HepG2 (cell line): ENCODE results near the gene SLAIN2. TPM values are rescaled to one million over a fixed set of nuclear protein-coding genes. Genes with fewer than 3 reads are reported as not detected.

Experiments used
- ARNT2 ChIP-seq: sonication (generic); formaldehyde crosslinking; IDR thresholded peaks from 2 replicates; pipeline ENCODE4 v1.8.0; 2022; ENCODE audit warnings: mild to moderate bottlenecking, low read depth, missing genetic modification reagents, moderate library complexity
- IRF2 ChIP-seq: IDR thresholded peaks from 2 replicates; pipeline ENCODE4 v1.6.1; 2018; ENCODE audit warnings: missing genetic modification reagents, missing compliant biosample characterization
- RAD21 ChIP-seq: fragments of 450-650 bp; formaldehyde crosslinking; IDR thresholded peaks from 2 replicates; pipeline ENCODE4 v1.5.0; 2020; ENCODE audit warnings: mild to moderate bottlenecking
- SOX13 ChIP-seq, 3 experiments: fragments of 450-650 bp in 1 of 3; sonication (generic) in 1 of 3; formaldehyde crosslinking in 1 of 3; IDR thresholded peaks in 2 of 3; conservative IDR thresholded peaks in 1 of 3; 2 replicates each; pipeline versions ENCODE4 v1.5.0 to v1.6.1; 2016 to 2020; ENCODE audit warnings: antibody characterized with exemption in 1 of 3, mild to moderate bottlenecking in 1 of 3, missing compliant biosample characterization in 1 of 3, missing genetic modification reagents in 1 of 3, moderate library complexity in 1 of 3
- SRSF4 ChIP-seq: fragments of 200-400 bp; formaldehyde crosslinking; IDR thresholded peaks from one replicate; pipeline ENCODE4 v1.6.1; 2018; ENCODE audit warnings: mild to moderate bottlenecking, low read depth, low read length, moderate library complexity; ENCODE audit not compliant: poor library complexity, severe bottlenecking
- TEAD3 ChIP-seq: optimal IDR thresholded peaks from 2 replicates; pipeline ENCODE3; 2016; ENCODE audit warnings: borderline replicate concordance
- XRCC5 ChIP-seq: fragments of 200-400 bp; formaldehyde crosslinking; optimal IDR thresholded peaks from 2 replicates; pipeline ENCODE3; 2017; ENCODE audit warnings: mild to moderate bottlenecking, low read length
- polyA plus RNA-seq, 8 experiments: library from polyadenylated mRNA; depleted of rRNA in 3 of 8; stranded (reverse) in 7 of 8; unstranded in 1 of 8; fragments of >200 nt; fragmentation: Illumina TruSeq in 4 of 8; extraction: Trizol in 4 of 8; gene quantifications; 2 replicates each; pipeline versions ENCODE4 v1.2.1 to v1.2.3, GENCODE V29; 2011 to 2016; ENCODE audit warnings: low read depth in 4 of 8, missing spikeins in 1 of 8, mixed read lengths in 1 of 8; ENCODE audit not compliant: insufficient read depth in 1 of 8
- total RNA-seq, 5 experiments: library from RNA; depleted of rRNA; stranded (reverse); fragments of >200 nt; fragmentation: Illumina TruSeq; extraction: Trizol; gene quantifications; 2 replicates each; pipeline ENCODE4 v1.2.3, GENCODE V29; 2016; ENCODE audit warnings: low read depth in 1 of 5
- TF ChIP-seq, protein P1 (sequence below): sonication (generic); formaldehyde crosslinking; IDR thresholded peaks from 2 replicates; pipeline ENCODE4 v1.9.0; 2021; ENCODE audit warnings: mild to moderate bottlenecking, missing genetic modification reagents
- TF ChIP-seq, protein P2 (sequence below): IDR thresholded peaks from 2 replicates; pipeline ENCODE4 v1.4.0; 2020; ENCODE audit warnings: mild to moderate bottlenecking, missing genetic modification reagents
- TF ChIP-seq, protein P3 (sequence below): sonication (generic); formaldehyde crosslinking; IDR thresholded peaks from 2 replicates; pipeline ENCODE4 v1.5.0; 2020; ENCODE audit warnings: mild to moderate bottlenecking, missing genetic modification reagents, moderate library complexity
- TF ChIP-seq, protein P4 (sequence below): sonication (generic); formaldehyde crosslinking; conservative IDR thresholded peaks from 2 replicates; pipeline ENCODE4 v1.8.0; 2022; ENCODE audit warnings: missing genetic modification reagents

Gene SLAIN2
- total and polyA plus RNA-seq, 2 of the 13 experiments (the other 11 are each of a cell fraction or from before 2014, with no cell fraction given): 20.7 to 22.5 TPM

DNA sequence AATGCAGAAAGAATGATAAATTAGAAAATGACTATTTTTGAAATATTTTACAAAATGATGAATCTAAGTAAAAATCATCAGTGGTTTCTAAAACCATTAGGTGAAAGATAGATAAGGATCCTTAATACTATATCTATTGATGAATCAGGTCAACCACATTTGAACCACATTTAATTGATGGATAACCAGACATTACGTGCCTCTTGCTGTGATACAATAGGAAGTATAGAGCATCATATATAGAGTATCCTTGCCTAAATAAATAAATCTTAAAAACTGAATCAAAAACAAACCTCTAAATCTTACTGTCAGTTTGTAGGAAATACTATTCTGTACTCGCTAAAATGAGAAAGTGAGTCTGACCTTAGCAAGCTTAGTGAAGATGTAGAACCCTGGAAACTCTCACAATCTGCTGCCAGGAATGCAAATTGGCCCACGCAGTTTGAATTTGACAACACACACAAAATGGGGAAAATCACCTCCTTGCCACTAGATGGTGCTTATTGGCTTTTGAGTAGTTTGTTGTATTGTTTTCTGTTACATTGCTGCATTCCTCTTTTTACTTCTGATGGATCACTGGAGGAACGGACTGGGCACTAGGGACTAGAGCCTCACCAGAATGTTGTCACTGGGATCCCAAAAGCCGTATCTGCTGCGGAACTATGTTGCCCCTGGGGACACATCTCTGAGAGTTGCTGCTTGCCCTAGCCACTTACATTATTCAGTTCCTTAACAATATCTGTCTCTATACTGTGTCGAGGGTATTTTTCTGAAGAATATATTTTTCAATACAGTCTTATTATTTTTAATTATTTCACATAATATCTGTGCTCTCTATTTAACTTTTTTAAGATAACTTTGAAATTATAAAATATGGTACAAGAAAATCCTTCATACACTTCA lies 25.4 kb upstream of the SLAIN2 start (continued):
- TF ChIP-seq SOX13 (IDR thresholded peaks at IDR 0.05) (no peak), SOX13 (CRISPR knock-in tag; conservative IDR thresholded peaks at IDR 0.05 in 1 of 2, IDR thresholded peaks at IDR 0.05 in 1 of 2) (0 out of 4 replicates have a peak, but pooled peaks of 1 of the 2 experiments have one; percentile 12), ARNT2 (CRISPR knock-in tag) (no peak), IRF2 (CRISPR knock-in tag) (peak; percentile 39; the same call in 1 of the 2 replicates), SRSF4 (no peak), XRCC5 (peak; percentile 20), RAD21 (CRISPR knock-in tag) (peak; percentile 60), TEAD3 (CRISPR knock-in tag) (peak; percentile 34)
- TF ChIP-seq, protein P1, sequence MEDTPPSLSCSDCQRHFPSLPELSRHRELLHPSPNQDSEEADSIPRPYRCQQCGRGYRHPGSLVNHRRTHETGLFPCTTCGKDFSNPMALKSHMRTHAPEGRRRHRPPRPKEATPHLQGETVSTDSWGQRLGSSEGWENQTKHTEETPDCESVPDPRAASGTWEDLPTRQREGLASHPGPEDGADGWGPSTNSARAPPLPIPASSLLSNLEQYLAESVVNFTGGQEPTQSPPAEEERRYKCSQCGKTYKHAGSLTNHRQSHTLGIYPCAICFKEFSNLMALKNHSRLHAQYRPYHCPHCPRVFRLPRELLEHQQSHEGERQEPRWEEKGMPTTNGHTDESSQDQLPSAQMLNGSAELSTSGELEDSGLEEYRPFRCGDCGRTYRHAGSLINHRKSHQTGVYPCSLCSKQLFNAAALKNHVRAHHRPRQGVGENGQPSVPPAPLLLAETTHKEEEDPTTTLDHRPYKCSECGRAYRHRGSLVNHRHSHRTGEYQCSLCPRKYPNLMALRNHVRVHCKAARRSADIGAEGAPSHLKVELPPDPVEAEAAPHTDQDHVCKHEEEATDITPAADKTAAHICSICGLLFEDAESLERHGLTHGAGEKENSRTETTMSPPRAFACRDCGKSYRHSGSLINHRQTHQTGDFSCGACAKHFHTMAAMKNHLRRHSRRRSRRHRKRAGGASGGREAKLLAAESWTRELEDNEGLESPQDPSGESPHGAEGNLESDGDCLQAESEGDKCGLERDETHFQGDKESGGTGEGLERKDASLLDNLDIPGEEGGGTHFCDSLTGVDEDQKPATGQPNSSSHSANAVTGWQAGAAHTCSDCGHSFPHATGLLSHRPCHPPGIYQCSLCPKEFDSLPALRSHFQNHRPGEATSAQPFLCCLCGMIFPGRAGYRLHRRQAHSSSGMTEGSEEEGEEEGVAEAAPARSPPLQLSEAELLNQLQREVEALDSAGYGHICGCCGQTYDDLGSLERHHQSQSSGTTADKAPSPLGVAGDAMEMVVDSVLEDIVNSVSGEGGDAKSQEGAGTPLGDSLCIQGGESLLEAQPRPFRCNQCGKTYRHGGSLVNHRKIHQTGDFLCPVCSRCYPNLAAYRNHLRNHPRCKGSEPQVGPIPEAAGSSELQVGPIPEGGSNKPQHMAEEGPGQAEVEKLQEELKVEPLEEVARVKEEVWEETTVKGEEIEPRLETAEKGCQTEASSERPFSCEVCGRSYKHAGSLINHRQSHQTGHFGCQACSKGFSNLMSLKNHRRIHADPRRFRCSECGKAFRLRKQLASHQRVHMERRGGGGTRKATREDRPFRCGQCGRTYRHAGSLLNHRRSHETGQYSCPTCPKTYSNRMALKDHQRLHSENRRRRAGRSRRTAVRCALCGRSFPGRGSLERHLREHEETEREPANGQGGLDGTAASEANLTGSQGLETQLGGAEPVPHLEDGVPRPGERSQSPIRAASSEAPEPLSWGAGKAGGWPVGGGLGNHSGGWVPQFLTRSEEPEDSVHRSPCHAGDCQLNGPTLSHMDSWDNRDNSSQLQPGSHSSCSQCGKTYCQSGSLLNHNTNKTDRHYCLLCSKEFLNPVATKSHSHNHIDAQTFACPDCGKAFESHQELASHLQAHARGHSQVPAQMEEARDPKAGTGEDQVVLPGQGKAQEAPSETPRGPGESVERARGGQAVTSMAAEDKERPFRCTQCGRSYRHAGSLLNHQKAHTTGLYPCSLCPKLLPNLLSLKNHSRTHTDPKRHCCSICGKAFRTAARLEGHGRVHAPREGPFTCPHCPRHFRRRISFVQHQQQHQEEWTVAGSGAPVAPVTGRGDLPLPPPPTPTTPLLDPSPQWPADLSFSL (CRISPR knock-in tag): no peak
- TF ChIP-seq, protein P2, sequence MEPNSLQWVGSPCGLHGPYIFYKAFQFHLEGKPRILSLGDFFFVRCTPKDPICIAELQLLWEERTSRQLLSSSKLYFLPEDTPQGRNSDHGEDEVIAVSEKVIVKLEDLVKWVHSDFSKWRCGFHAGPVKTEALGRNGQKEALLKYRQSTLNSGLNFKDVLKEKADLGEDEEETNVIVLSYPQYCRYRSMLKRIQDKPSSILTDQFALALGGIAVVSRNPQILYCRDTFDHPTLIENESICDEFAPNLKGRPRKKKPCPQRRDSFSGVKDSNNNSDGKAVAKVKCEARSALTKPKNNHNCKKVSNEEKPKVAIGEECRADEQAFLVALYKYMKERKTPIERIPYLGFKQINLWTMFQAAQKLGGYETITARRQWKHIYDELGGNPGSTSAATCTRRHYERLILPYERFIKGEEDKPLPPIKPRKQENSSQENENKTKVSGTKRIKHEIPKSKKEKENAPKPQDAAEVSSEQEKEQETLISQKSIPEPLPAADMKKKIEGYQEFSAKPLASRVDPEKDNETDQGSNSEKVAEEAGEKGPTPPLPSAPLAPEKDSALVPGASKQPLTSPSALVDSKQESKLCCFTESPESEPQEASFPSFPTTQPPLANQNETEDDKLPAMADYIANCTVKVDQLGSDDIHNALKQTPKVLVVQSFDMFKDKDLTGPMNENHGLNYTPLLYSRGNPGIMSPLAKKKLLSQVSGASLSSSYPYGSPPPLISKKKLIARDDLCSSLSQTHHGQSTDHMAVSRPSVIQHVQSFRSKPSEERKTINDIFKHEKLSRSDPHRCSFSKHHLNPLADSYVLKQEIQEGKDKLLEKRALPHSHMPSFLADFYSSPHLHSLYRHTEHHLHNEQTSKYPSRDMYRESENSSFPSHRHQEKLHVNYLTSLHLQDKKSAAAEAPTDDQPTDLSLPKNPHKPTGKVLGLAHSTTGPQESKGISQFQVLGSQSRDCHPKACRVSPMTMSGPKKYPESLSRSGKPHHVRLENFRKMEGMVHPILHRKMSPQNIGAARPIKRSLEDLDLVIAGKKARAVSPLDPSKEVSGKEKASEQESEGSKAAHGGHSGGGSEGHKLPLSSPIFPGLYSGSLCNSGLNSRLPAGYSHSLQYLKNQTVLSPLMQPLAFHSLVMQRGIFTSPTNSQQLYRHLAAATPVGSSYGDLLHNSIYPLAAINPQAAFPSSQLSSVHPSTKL (CRISPR knock-in tag): peak; percentile 24; the same call in 1 of the 2 replicates
- TF ChIP-seq, protein P3, sequence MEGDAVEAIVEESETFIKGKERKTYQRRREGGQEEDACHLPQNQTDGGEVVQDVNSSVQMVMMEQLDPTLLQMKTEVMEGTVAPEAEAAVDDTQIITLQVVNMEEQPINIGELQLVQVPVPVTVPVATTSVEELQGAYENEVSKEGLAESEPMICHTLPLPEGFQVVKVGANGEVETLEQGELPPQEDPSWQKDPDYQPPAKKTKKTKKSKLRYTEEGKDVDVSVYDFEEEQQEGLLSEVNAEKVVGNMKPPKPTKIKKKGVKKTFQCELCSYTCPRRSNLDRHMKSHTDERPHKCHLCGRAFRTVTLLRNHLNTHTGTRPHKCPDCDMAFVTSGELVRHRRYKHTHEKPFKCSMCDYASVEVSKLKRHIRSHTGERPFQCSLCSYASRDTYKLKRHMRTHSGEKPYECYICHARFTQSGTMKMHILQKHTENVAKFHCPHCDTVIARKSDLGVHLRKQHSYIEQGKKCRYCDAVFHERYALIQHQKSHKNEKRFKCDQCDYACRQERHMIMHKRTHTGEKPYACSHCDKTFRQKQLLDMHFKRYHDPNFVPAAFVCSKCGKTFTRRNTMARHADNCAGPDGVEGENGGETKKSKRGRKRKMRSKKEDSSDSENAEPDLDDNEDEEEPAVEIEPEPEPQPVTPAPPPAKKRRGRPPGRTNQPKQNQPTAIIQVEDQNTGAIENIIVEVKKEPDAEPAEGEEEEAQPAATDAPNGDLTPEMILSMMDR: peak; percentile 83
- TF ChIP-seq, protein P4, sequence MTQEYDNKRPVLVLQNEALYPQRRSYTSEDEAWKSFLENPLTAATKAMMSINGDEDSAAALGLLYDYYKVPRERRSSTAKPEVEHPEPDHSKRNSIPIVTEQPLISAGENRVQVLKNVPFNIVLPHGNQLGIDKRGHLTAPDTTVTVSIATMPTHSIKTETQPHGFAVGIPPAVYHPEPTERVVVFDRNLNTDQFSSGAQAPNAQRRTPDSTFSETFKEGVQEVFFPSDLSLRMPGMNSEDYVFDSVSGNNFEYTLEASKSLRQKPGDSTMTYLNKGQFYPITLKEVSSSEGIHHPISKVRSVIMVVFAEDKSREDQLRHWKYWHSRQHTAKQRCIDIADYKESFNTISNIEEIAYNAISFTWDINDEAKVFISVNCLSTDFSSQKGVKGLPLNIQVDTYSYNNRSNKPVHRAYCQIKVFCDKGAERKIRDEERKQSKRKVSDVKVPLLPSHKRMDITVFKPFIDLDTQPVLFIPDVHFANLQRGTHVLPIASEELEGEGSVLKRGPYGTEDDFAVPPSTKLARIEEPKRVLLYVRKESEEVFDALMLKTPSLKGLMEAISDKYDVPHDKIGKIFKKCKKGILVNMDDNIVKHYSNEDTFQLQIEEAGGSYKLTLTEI (CRISPR knock-in tag): no peak
